OCI-LY1 (cell line): ENCODE results near the gene MPPED2.

Experiments used
- H2AFZ ChIP-seq: fragments of 200-600 bp; sonication (generic), shearing (Covaris generic); 2 replicates; pipeline ENCODE4 v1.6.0; 2014; ENCODE audit warnings: antibody characterized with exemption, mild to moderate bottlenecking, low read length
- H3F3A ChIP-seq: fragments of 200-600 bp; sonication (generic), shearing (Covaris generic); 2 replicates; pipeline ENCODE4 v1.6.0; 2014; ENCODE audit warnings: mild to moderate bottlenecking, antibody characterized with exemption, low read length, moderate library complexity; ENCODE audit not compliant: insufficient read depth
- H3K27ac ChIP-seq: fragments of 200-600 bp; sonication (generic); 2 replicates; pipeline ENCODE4 v1.5.1; 2014; ENCODE audit warnings: low read length, mixed run types, mild to moderate bottlenecking, low read depth; ENCODE audit not compliant: poor library complexity, severe bottlenecking
- H3K27me3 ChIP-seq: fragments of 200-600 bp; sonication (generic); 2 replicates; pipeline ENCODE4 v1.6.0; 2014; ENCODE audit warnings: antibody characterized with exemption, mild to moderate bottlenecking, low read length, moderate library complexity; ENCODE audit not compliant: insufficient read depth
- H3K36me3 ChIP-seq: fragments of 200-600 bp; sonication (generic); 2 replicates; pipeline ENCODE4 v1.6.1; 2014; ENCODE audit warnings: mild to moderate bottlenecking, antibody characterized with exemption, low read length, moderate library complexity, mixed read lengths; ENCODE audit not compliant: insufficient read depth
- H3K4me1 ChIP-seq: fragments of 200-600 bp; sonication (generic); 2 replicates; pipeline ENCODE4 v1.5.1; 2014; ENCODE audit warnings: mild to moderate bottlenecking, low read length, moderate library complexity; ENCODE audit not compliant: insufficient read depth, severe bottlenecking
- H3K4me2 ChIP-seq: fragments of 200-600 bp; sonication (generic), shearing (Covaris generic); 2 replicates; pipeline ENCODE4 v1.6.1; 2014; ENCODE audit warnings: low read length
- H3K4me3 ChIP-seq: fragments of 200-600 bp; sonication (generic); 2 replicates; pipeline ENCODE4 v1.5.1; 2014; ENCODE audit warnings: low read length, low read depth, mild to moderate bottlenecking, mixed read lengths; ENCODE audit not compliant: poor library complexity, severe bottlenecking
- H3K79me2 ChIP-seq: fragments of 200-600 bp; shearing (Covaris generic); 2 replicates; pipeline ENCODE4 v1.6.1; 2016; ENCODE audit warnings: mixed run types, low read length, mixed read lengths; ENCODE audit not compliant: insufficient read depth
- H3K9ac ChIP-seq: fragments of 200-600 bp; sonication (generic), shearing (Covaris generic); 2 replicates; pipeline ENCODE4 v1.6.1; 2014; ENCODE audit warnings: mild to moderate bottlenecking, low read length, mixed read lengths
- H3K9me2 ChIP-seq: fragments of 200-600 bp; sonication (generic), shearing (Covaris generic); 2 replicates; pipeline ENCODE4 v1.6.1; 2014; ENCODE audit warnings: low read depth, mild to moderate bottlenecking, low read length, mixed read lengths
- H3K9me3 ChIP-seq: fragments of 200-600 bp; shearing (Covaris generic); 2 replicates; pipeline ENCODE4 v1.6.1; 2014; ENCODE audit warnings: low read length, mixed read lengths
- H4K20me1 ChIP-seq: fragments of 200-600 bp; sonication (generic), shearing (Covaris generic); 2 replicates; pipeline ENCODE4 v1.6.0; 2016; ENCODE audit warnings: mild to moderate bottlenecking, low read length; ENCODE audit not compliant: insufficient read depth
- EZH2 ChIP-seq: fragments of 200-600 bp; sonication (generic), shearing (Covaris generic); IDR thresholded peaks from 2 replicates; pipeline ENCODE4 v1.8.0; 2017; ENCODE audit warnings: borderline replicate concordance, mixed run types, mild to moderate bottlenecking, antibody characterized with exemption, low read length, moderate library complexity, mixed read lengths
- TF ChIP-seq, protein P1 (sequence below): fragments of 200-600 bp; sonication (generic), shearing (Covaris generic); IDR thresholded peaks from 2 replicates; pipeline ENCODE4 v1.5.1; 2017; ENCODE audit warnings: mild to moderate bottlenecking, antibody characterized with exemption, low read length, moderate library complexity, mixed read lengths

Gene MPPED2

DNA sequence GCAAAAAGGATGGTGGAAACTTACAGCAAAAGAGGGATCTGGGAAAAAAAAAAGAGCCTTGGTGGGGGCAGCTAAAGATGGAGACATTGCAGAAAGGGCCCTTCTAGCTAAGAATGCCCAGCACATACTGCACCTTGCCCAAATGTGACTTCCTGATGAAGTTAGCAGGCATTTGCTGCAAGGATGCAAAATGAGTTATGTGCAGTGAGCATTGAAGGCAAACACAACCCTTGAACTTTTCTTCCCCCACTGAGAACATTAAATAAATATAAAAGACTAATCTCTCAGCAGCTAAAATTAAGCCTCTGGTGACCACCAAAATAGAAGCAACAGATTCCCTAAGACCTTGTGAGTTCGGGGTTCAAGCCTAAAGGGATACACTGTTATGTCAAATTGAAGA, 133.3 kb downstream of the MPPED2 start:
- Histone ChIP-seq H4K20me1 (no peaks in the 10 kb centered on the region), H3K4me1 (no peaks in the 10 kb centered on the region), H3K9ac (no peak overlapping the region), H3K27me3 (no peaks in the 10 kb centered on the region), H3K9me2 (no peaks in the 10 kb centered on the region), H2AFZ (no peak overlapping the region), H3K9me3 (no peaks in the 10 kb centered on the region), H3F3A (no peaks in the 10 kb centered on the region), H3K36me3 (no peaks in the 10 kb centered on the region), H3K79me2 (no peaks in the 10 kb centered on the region), H3K4me3 (no peak overlapping the region), H3K4me2 (no peak overlapping the region), H3K27ac (no peak overlapping the region)
- TF ChIP-seq, protein P1, sequence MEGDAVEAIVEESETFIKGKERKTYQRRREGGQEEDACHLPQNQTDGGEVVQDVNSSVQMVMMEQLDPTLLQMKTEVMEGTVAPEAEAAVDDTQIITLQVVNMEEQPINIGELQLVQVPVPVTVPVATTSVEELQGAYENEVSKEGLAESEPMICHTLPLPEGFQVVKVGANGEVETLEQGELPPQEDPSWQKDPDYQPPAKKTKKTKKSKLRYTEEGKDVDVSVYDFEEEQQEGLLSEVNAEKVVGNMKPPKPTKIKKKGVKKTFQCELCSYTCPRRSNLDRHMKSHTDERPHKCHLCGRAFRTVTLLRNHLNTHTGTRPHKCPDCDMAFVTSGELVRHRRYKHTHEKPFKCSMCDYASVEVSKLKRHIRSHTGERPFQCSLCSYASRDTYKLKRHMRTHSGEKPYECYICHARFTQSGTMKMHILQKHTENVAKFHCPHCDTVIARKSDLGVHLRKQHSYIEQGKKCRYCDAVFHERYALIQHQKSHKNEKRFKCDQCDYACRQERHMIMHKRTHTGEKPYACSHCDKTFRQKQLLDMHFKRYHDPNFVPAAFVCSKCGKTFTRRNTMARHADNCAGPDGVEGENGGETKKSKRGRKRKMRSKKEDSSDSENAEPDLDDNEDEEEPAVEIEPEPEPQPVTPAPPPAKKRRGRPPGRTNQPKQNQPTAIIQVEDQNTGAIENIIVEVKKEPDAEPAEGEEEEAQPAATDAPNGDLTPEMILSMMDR: no peak
- no peak for TF ChIP-seq EZH2

- Histone ChIP-seq H3K4me1 (no peaks in the 10 kb centered on the region), H3K79me2 (no peaks in the 10 kb centered on the region), H3K4me3 (no peak overlapping the region), H3K9me2 (no peaks in the 10 kb centered on the region), H3K9ac (no peak overlapping the region), H3K36me3 (no peaks in the 10 kb centered on the region), H3K9me3 (no peaks in the 10 kb centered on the region), H4K20me1 (no peaks in the 10 kb centered on the region), H3F3A (no peaks in the 10 kb centered on the region), H3K4me2 (no peak overlapping the region), H2AFZ (no peak overlapping the region), H3K27ac (no peak overlapping the region), H3K27me3 (no peaks in the 10 kb centered on the region)
- TF ChIP-seq EZH2: no peak
- TF ChIP-seq, protein P1: no peak
Measured at GRCh38 chr11:30452114-30452513, 134.0 kb downstream of the MPPED2 start.

DNA sequence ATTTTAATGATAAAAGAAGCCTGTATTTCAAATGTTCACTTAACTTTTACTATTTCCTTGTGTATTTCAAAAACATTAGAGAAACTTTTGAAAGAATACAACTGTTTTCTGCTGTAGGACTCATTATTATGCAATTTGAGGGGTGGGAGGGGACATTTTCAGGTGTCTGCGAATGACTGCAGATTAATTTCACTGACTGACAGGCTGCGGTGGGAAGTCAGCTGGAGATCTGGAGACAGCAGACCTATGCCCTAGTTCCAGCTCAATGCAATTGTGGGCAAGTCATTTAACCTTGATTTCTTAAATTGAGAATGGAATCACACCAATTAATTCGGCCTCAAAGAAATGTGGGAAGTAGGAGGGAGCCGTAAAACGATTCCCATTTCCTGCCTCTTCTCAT, 134.5 kb downstream of the MPPED2 start:
- Histone ChIP-seq H4K20me1 (no peaks in the 10 kb centered on the region), H3K36me3 (no peaks in the 10 kb centered on the region), H3K4me1 (no peaks in the 10 kb centered on the region), H3K79me2 (no peaks in the 10 kb centered on the region), H3K9me3 (no peaks in the 10 kb centered on the region), H3F3A (no peaks in the 10 kb centered on the region), H3K27ac (no peak overlapping the region), H3K4me2 (no peak overlapping the region), H3K9me2 (no peaks in the 10 kb centered on the region), H3K27me3 (no peaks in the 10 kb centered on the region), H3K4me3 (no peak overlapping the region), H2AFZ (no peak overlapping the region), H3K9ac (no peak overlapping the region)
- TF ChIP-seq, protein P1: no peak
- no peak for TF ChIP-seq EZH2
